MM.1S (cell line): ENCODE results near the gene UXT.

Source experiments
- EZH2 ChIP-seq: fragments of 300-600 bp; sonication (generic); optimal IDR thresholded peaks from 2 replicates; pipeline ENCODE3; 2017; ENCODE audit warnings: low read depth, mild to moderate bottlenecking, antibody characterized with exemption, low read length, mixed read lengths
- EZH2phosphoT487 ChIP-seq: fragments of 300-600 bp; sonication (generic); IDR thresholded peaks from 2 replicates; pipeline ENCODE4 v1.6.1; 2018; ENCODE audit warnings: antibody characterized with exemption, low read length
- TF ChIP-seq, protein P1 (sequence below): fragments of 300-600 bp; sonication (generic); IDR thresholded peaks from 2 replicates; pipeline ENCODE4 v1.5.1; 2016; ENCODE audit warnings: antibody characterized with exemption, low read length, mixed read lengths

DNA sequence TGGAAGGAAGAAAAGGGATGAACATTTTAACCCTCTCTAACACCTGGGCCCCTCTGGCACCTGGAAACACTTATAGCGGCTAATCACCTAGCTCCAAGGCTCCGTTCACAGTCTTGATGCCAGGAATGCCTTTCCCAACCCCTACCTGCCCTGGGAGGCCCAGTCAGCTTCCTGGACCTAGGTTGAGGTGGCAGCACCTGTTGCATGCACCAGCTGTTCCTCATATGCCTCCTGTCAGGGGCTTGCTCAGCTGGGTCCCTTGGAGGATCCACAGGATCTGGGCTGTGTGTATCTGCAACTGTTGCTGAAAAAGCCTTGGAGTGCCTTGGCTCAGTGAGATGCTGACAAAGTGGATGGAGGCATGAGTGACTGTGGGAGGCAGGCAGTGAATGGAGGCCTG lies 33.6 kb downstream of the UXT start:
- TF ChIP-seq, protein P1, sequence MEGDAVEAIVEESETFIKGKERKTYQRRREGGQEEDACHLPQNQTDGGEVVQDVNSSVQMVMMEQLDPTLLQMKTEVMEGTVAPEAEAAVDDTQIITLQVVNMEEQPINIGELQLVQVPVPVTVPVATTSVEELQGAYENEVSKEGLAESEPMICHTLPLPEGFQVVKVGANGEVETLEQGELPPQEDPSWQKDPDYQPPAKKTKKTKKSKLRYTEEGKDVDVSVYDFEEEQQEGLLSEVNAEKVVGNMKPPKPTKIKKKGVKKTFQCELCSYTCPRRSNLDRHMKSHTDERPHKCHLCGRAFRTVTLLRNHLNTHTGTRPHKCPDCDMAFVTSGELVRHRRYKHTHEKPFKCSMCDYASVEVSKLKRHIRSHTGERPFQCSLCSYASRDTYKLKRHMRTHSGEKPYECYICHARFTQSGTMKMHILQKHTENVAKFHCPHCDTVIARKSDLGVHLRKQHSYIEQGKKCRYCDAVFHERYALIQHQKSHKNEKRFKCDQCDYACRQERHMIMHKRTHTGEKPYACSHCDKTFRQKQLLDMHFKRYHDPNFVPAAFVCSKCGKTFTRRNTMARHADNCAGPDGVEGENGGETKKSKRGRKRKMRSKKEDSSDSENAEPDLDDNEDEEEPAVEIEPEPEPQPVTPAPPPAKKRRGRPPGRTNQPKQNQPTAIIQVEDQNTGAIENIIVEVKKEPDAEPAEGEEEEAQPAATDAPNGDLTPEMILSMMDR = no peak
- TF ChIP-seq EZH2 (no peak), EZH2phosphoT487 (no peak)
